Panc1 (cell line): ENCODE results near the gene CDK6.

Experiments
- POLR2AphosphoS5 ChIP-seq: IDR thresholded peaks from 2 replicates; pipeline ENCODE4 v1.6.1; 2012; ENCODE audit warnings: mild to moderate bottlenecking, low read depth, low read length, moderate library complexity
- SIN3A ChIP-seq: IDR thresholded peaks from 2 replicates; pipeline ENCODE4 v1.6.1; 2012; ENCODE audit warnings: low read depth, mild to moderate bottlenecking, low read length, moderate library complexity, borderline replicate concordance; ENCODE audit not compliant: insufficient read depth
- TCF7L2 ChIP-seq: IDR thresholded peaks from 2 replicates; pipeline ENCODE4 v1.6.1; 2011; ENCODE audit warnings: mild to moderate bottlenecking, low read depth, low read length, inconsistent platforms
- TF ChIP-seq, protein P1 (sequence below): fragments of 450-650 bp; IDR thresholded peaks from 2 replicates; pipeline ENCODE4 v1.5.1; 2017; ENCODE audit warnings: mild to moderate bottlenecking

DNA sequence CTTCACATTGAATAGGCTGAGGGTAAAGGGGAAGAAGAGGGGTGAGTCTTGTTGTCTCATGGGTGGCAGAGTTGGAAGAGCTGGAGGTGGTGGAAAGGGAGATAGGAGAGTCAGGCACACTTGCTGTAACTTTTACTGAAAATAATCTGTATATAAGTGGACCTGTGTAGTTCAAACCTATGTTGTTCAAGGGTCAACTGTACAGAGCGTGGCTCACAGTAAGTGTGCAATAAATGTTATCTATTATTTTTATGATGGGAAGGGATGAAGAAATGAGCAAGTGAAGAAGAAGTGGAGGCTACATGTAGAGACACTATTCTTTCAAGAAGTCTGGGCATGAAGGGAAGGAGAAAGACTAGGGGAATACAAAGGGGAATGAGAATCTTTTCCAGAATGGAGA lies 174.7 kb downstream of the CDK6 start:
- TF ChIP-seq, protein P1, sequence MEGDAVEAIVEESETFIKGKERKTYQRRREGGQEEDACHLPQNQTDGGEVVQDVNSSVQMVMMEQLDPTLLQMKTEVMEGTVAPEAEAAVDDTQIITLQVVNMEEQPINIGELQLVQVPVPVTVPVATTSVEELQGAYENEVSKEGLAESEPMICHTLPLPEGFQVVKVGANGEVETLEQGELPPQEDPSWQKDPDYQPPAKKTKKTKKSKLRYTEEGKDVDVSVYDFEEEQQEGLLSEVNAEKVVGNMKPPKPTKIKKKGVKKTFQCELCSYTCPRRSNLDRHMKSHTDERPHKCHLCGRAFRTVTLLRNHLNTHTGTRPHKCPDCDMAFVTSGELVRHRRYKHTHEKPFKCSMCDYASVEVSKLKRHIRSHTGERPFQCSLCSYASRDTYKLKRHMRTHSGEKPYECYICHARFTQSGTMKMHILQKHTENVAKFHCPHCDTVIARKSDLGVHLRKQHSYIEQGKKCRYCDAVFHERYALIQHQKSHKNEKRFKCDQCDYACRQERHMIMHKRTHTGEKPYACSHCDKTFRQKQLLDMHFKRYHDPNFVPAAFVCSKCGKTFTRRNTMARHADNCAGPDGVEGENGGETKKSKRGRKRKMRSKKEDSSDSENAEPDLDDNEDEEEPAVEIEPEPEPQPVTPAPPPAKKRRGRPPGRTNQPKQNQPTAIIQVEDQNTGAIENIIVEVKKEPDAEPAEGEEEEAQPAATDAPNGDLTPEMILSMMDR = no peak
- TF ChIP-seq SIN3A (no peak), TCF7L2 (no peak), POLR2AphosphoS5 (no peak)
